Smooth muscle cell of the umbilical artery (primary cell): ENCODE data around the gene SCML1. TPM values are rescaled to one million over a fixed set of nuclear protein-coding genes. Genes with fewer than 3 reads are reported as not detected.

Source experiments
- total RNA-seq: library from RNA; depleted of rRNA; stranded (reverse); fragments of >200 nt; gene quantifications from 2 replicates; pipeline ENCODE4 v1.2.3, GENCODE V29; 2014

Gene SCML1, protein sequence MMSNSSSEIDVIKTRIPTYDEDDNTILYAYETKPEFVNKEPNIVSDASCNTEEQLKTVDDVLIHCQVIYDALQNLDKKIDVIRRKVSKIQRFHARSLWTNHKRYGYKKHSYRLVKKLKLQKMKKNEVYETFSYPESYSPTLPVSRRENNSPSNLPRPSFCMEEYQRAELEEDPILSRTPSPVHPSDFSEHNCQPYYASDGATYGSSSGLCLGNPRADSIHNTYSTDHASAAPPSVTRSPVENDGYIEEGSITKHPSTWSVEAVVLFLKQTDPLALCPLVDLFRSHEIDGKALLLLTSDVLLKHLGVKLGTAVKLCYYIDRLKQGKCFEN
- total RNA-seq: 5.0 and 5.5 TPM in 2 replicates

DNA sequence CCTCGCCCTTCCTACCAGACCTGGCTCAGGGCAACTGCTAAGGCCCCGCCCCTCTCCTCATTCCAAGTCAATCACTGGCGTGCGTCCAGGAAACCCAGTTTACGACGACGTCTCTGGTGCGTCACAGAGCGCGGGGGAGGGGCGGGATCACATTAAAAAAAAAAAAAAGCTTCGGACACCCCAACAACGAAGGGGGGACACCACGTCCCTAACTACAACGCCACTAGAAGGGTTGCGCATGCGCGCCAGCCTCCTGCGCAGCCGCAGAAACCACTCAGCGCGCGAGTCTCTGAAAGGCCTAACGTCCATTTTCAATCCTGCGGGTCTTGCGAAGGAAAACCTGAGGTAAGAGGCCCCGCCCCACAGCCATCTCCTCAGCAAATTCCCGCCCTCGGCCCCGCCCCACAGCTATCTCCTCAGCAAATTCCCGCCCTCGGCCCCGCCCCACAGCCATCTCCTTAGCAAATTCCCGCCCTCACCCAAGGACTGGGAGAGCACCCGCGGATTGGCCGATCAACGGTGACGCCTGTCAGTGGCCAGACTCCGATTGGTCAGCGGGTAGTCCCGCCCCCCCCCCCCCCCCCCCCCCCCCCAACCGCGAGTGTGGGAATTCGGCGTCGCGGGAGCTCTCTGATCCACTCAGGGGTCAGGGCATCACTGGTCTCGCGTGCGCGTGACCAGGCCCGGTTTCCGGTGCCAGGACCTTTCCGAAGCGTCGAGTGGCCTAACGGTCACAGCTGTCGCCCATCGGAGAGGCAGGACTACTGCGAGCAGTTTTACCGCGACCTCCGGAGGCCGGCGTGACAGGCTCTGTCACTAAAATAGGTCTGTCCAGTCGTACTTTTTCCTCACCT, at the start of gene SCML1:
TSS of gene SCML1 (plus strand) at position 638 of the 854 bp plus-strand sequence. CDS start 6,694 bp downstream, outside the sequence.

Other genes with a start within 250 kb of the SCML1 start
- not detected in 2 replicates for gene RAI2, start 123.8 kb downstream of the SCML1 start, total RNA-seq